Testis (tissue), 2 donors: ENCODE data around the gene CDK4.

Experiments
- POLR2A ChIP-seq: fragments of 450-650 bp; IDR thresholded peaks from one replicate; pipeline ENCODE4 v1.6.1; 2017; ENCODE audit warnings: antibody characterized with exemption, mild to moderate bottlenecking, moderate library complexity
- TF ChIP-seq, protein P1 (sequence below), 3 experiments: fragments of 450-650 bp in 2 of 3; fragments of 200-600 bp in 1 of 3; sonication (generic) in 1 of 3; IDR thresholded peaks; one replicate each; pipeline ENCODE4 v1.5.1; 2016 to 2019; ENCODE audit warnings: antibody characterized with exemption in 3 of 3, mild to moderate bottlenecking in 2 of 3, moderate library complexity in 1 of 3

DNA sequence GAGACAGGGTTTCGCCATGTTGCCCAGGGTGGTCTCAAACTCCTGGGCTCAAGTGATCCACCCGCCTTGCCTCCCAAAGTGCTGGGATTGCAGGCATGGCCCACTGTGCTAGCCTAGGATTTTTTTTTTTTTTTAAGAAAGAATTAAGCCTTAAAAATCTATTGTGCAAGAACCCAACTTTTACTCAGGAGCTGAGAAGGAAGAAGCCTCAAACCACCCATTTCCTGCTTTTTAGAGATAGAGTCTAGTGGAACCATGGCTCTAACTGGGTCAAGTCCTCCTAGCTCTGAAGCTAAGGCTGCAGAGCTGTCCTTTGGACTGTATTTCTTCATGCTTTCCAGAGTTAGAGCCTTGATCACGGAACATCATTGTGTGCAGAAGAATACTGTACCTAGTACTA lies 29.1 kb upstream of the CDK4 start:
- TF ChIP-seq, protein P1, sequence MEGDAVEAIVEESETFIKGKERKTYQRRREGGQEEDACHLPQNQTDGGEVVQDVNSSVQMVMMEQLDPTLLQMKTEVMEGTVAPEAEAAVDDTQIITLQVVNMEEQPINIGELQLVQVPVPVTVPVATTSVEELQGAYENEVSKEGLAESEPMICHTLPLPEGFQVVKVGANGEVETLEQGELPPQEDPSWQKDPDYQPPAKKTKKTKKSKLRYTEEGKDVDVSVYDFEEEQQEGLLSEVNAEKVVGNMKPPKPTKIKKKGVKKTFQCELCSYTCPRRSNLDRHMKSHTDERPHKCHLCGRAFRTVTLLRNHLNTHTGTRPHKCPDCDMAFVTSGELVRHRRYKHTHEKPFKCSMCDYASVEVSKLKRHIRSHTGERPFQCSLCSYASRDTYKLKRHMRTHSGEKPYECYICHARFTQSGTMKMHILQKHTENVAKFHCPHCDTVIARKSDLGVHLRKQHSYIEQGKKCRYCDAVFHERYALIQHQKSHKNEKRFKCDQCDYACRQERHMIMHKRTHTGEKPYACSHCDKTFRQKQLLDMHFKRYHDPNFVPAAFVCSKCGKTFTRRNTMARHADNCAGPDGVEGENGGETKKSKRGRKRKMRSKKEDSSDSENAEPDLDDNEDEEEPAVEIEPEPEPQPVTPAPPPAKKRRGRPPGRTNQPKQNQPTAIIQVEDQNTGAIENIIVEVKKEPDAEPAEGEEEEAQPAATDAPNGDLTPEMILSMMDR (IDR thresholded peaks at IDR 0.05), result no peak
- no peak for TF ChIP-seq POLR2A
